Muscle layer of duodenum (tissue), 2 donors: Measurements from ENCODE around the gene TBX4.
"Not testable (repeated sequence)": the region's sequence is repeated elsewhere in the genome, so short reads cannot be mapped to it uniquely, and the experiment has no call there.

Experiments
- H3K27ac ChIP-seq: one replicate; pipeline ENCODE4 v1.7.0; 2013; ENCODE audit warnings: mild to moderate bottlenecking, low read length
- H3K27me3 ChIP-seq: one replicate; pipeline ENCODE4 v1.7.0; 2013; ENCODE audit warnings: low read depth, mild to moderate bottlenecking, control low read depth, low read length
- H3K36me3 ChIP-seq, 2 donors: one replicate each; pipeline ENCODE4 v1.7.0; 2013; ENCODE audit warnings: low read length in 2 of 2, control low read depth in 1 of 2, mild to moderate bottlenecking in 1 of 2; ENCODE audit not compliant: insufficient read depth in 2 of 2, control insufficient read depth in 1 of 2
- H3K4me1 ChIP-seq, 2 donors: one replicate each; pipeline ENCODE4 v1.7.0; 2013; ENCODE audit warnings: low read length in 2 of 2, mild to moderate bottlenecking in 2 of 2, control low read depth in 1 of 2, moderate library complexity in 1 of 2; ENCODE audit not compliant: insufficient read depth in 2 of 2, control insufficient read depth in 1 of 2
- H3K4me3 ChIP-seq, 2 donors: one replicate each; pipeline ENCODE4 v1.7.0; 2013; ENCODE audit warnings: low read length in 2 of 2, low read depth in 1 of 2, mild to moderate bottlenecking in 1 of 2
- H3K9me3 ChIP-seq, 2 donors: one replicate each; pipeline ENCODE4 v1.7.0; 2013; ENCODE audit warnings: low read length in 2 of 2, control low read depth in 1 of 2, mild to moderate bottlenecking in 1 of 2; ENCODE audit not compliant: control insufficient read depth in 1 of 2
- donor health status: healthy.

The TBX4 gene

GRCh38 chr17:61423967-61424649 is 28.1 kb upstream of the TBX4 start:
- no peak overlapping the region for H3K4me3 ChIP-seq
- peaks cover 24% of the 10 kb centered on the region for H3K27me3 ChIP-seq
- no peaks in the 10 kb centered on the region for H3K36me3 ChIP-seq
- no peaks in the 10 kb centered on the region for H3K4me1 ChIP-seq
- no peaks in the 10 kb centered on the region for H3K9me3 ChIP-seq
- no peak overlapping the region for H3K27ac ChIP-seq

- H3K4me1 ChIP-seq: no peaks in the 10 kb centered on the region
- H3K4me3 ChIP-seq: no peak overlapping the region
- H3K36me3 ChIP-seq: no peaks in the 10 kb centered on the region
- no peak overlapping the region for H3K27ac ChIP-seq
- no peaks in the 10 kb centered on the region for H3K9me3 ChIP-seq
- H3K27me3 ChIP-seq: peaks cover 19% of the 10 kb centered on the region
Measured at GRCh38 chr17:61425682-61426481, 26.3 kb upstream of the TBX4 start.

GRCh38 chr17:61426482-61427304 is 25.5 kb upstream of the TBX4 start:
- Histone ChIP-seq H3K27ac (no peak overlapping the region), H3K36me3 (no peaks in the 10 kb centered on the region), H3K9me3 (no peaks in the 10 kb centered on the region), H3K4me3 (no peak overlapping the region), H3K27me3 (peaks cover 15% of the 10 kb centered on the region), H3K4me1 (no peaks in the 10 kb centered on the region)

GRCh38 chr17:61427567-61427966 is 24.7 kb upstream of the TBX4 start:
- Histone ChIP-seq H3K27ac (no peak overlapping the region), H3K36me3 (no peaks in the 10 kb centered on the region), H3K4me3 (no peak overlapping the region), H3K27me3 (peaks cover 10% of the 10 kb centered on the region), H3K4me1 (no peaks in the 10 kb centered on the region), H3K9me3 (no peaks in the 10 kb centered on the region)

GRCh38 chr17:61429274-61429673 is 22.9 kb upstream of the TBX4 start:
- Histone ChIP-seq H3K36me3 (no peaks in the 10 kb centered on the region), H3K9me3 (no peaks in the 10 kb centered on the region), H3K4me1 (no peaks in the 10 kb centered on the region), H3K27ac (no peak overlapping the region), H3K27me3 (peaks cover 6% of the 10 kb centered on the region), H3K4me3 (no peak overlapping the region)

- not testable (repeated sequence) for H3K9me3 ChIP-seq, H3K4me3 ChIP-seq, H3K27me3 ChIP-seq, H3K27ac ChIP-seq, H3K4me1 ChIP-seq, H3K36me3 ChIP-seq
Measured at GRCh38 chr17:61429831-61430230, 22.4 kb upstream of the TBX4 start.

GRCh38 chr17:61431594-61432311 is 20.5 kb upstream of the TBX4 start:
- peaks cover 5% of the 10 kb centered on the region for H3K27me3 ChIP-seq

GRCh38 chr17:61436273-61436672 is 15.9 kb upstream of the TBX4 start:
- H3K36me3 ChIP-seq: no peaks in the 10 kb centered on the region
- no peak overlapping the region for H3K27ac ChIP-seq
- no peak overlapping the region for H3K4me3 ChIP-seq
- no peaks in the 10 kb centered on the region for H3K4me1 ChIP-seq
- peaks cover 5% of the 10 kb centered on the region for H3K27me3 ChIP-seq
- H3K9me3 ChIP-seq: peaks cover 0 to 17% of the 10 kb centered on the region in 2 donors

More at GRCh38 chr17:61431594-61432311, 20.5 kb upstream of the TBX4 start:
- Histone ChIP-seq H3K4me3 (no peak overlapping the region), H3K4me1 (no peaks in the 10 kb centered on the region), H3K36me3 (no peaks in the 10 kb centered on the region), H3K27ac (no peak overlapping the region), H3K9me3 (peaks cover 0 to 7% of the 10 kb centered on the region in 2 donors)

GRCh38 chr17:61436995-61437704 is 15.1 kb upstream of the TBX4 start:
- no peak overlapping the region for H3K27ac ChIP-seq
- no peak overlapping the region for H3K4me3 ChIP-seq
- H3K27me3 ChIP-seq: peaks cover 5% of the 10 kb centered on the region
- H3K36me3 ChIP-seq: no peaks in the 10 kb centered on the region
- peaks cover 0 to 17% of the 10 kb centered on the region in 2 donors for H3K9me3 ChIP-seq
- no peaks in the 10 kb centered on the region for H3K4me1 ChIP-seq

- no peak overlapping the region for H3K4me3 ChIP-seq
- H3K27me3 ChIP-seq: no peaks in the 10 kb centered on the region
- H3K36me3 ChIP-seq: no peaks in the 10 kb centered on the region
- H3K9me3 ChIP-seq: peaks cover 0 to 17% of the 10 kb centered on the region in 2 donors
- no peak overlapping the region for H3K27ac ChIP-seq
- no peaks in the 10 kb centered on the region for H3K4me1 ChIP-seq
Measured at GRCh38 chr17:61440697-61441096, 11.5 kb upstream of the TBX4 start.
